GM18951 (cell line): Measurements from ENCODE around the gene KLHL3.

Experiments used
- POLR2A ChIP-seq: IDR thresholded peaks from 4 replicates; pipeline ENCODE4 v1.6.1; 2011; ENCODE audit warnings: mild to moderate bottlenecking; ENCODE audit not compliant: insufficient read length, insufficient read depth; ENCODE audit errors: extremely low read depth
- in situ Hi-C: fragments of 300-500 bp; cut with MboI; formaldehyde crosslinking; loops from one replicate; pipeline ENCODE4 v1.12.0; 2022; ENCODE audit warnings: low sequenced_read_pairs, mixed read lengths, inconsistent platforms; ENCODE audit not compliant: unreplicated experiment

KLHL3 gene

DNA sequence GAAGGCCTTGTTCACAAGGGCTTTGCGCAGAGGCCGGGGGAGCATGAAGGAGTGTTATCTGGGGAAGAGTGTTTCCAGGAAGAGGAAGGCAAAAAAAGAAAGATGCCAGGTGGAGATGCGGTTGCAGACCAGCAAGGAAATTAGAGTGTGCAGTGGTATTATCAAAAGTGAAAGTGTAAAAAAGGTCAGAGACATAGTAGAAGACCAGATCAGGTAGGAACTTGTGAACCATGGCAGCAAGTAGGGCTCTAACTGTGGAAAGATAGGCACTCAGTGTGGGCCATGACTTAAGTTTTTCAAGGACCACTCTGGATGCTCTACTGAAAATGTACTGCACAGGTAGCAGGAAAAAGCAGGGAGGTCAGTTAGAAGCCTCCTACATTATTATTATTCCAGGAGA is 146.7 kb downstream of the KLHL3 start:
- in situ Hi-C loops = no loop called here
- TF ChIP-seq POLR2A = no peak

DNA sequence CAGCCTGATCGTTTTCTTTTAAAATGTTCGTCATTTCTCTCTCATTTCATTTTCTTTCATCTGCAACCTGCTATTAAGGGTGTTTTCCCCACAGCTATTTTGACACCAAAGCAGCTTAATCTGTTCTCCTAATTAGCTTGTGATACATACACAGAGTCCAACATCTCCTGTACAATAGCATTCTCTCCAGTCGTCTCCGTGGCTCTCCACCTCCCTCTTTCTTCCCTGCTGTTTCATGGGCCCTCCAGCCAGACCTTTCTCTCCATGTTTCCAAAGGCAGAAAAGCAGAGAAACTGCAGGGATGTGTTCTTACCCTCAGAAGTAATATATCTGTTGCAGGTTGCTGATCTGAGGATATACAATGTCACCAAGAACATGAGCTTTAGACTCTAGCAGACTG is 148.0 kb downstream of the KLHL3 start:
- in situ Hi-C loops = no loop called here
- TF ChIP-seq POLR2A = no peak

DNA sequence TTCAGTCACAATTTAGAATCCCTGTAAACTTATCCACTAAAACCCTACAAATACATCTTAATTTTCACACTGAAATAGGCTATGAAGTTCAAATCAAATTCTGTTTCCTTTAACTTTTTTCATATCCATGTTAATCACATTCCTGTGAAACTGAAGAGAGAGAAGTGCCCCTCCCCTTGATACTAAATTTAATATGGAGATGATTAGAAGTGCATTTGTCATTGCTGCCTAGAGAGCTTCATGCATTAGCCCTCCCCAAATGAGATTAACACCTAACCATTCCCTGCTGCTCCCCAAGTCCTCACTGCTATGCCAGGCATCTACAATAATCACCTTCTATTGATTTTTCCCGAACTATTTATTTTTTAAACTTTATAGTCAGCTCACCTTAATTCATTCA is 151.6 kb downstream of the KLHL3 start:
- in situ Hi-C loops = no loop called here
- TF ChIP-seq POLR2A = no peak

DNA sequence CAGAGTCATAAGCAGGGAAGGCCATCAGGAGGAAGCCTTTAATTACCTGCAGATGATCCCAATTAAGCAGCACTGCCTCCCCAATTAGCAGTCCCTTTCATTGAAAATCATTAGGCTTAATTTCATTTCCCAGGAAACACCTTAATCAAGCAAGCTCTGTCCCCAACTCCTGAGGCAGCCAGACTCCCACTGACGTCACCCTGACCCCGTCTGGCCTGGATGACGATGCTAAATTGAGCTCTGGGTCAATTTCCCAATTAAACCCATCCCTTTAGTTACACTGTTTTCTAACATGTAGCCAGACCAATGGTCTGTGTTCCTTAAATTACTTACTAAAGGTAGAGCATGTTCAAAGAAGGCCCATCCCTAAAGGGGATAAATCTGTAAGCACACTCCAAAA is 152.8 kb downstream of the KLHL3 start:
- in situ Hi-C loops = no loop called here
- TF ChIP-seq POLR2A = no peak

DNA sequence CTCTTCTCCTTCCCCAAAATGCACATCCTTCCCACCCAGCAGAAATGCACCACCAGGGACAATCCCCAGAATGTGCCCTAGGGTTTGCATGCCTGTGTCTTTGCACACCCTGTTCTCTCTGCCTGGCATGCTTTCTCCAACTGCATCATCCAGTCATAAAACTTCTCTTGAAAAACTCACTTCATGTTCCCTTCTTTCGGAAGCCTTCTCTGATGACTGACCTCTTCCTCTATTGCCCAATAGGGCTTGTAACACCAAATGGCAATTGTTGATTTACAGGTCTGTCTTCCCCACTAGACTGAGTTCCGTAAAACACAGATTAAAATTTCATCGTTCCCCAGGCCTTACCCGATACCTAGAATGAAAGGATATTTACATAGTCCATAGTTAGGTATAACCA is 153.7 kb downstream of the KLHL3 start:
- in situ Hi-C loops = no loop called here
- no peak for TF ChIP-seq POLR2A

DNA sequence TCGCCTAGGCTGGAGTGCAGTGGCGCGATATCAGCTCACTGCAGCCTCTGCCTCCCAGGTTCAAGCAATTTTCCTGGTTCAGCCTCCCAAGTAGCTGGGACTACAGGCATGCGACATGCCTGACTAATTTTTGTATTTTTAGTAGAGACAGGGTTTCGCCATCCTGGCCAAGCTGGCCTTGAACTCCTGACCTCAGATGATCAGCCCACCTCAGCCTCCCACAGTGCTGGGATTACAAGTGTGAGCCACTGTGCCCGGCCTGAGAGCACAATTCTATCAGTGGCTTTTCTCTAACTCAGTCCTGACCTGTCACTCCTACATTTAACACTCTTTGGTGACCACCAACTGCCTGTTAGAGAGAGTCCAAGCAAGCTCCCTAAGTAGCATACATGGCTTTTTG is 154.1 kb downstream of the KLHL3 start:
- TF ChIP-seq POLR2A = no peak
- in situ Hi-C loops = no loop called here

DNA sequence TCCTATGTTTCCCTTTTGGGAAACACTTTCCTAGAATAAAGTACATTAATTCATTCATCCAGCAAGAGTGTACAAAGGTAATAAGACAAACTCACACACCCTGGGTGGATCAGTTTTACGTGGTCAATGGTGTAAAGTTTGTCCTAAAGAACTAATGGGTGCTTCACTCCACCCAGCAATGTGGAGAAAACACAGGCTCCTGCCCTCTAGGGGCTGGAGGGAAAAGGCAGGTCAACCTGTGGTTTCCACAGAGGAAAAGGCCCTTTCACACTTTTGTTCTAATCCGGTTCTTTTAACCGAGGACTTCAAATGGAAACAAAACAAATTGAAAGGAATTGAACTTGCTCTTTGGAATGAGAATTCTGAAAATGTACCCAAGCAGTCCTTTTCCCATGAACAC is 155.9 kb downstream of the KLHL3 start:
- TF ChIP-seq POLR2A = no peak
- in situ Hi-C loops = no loop called here

DNA sequence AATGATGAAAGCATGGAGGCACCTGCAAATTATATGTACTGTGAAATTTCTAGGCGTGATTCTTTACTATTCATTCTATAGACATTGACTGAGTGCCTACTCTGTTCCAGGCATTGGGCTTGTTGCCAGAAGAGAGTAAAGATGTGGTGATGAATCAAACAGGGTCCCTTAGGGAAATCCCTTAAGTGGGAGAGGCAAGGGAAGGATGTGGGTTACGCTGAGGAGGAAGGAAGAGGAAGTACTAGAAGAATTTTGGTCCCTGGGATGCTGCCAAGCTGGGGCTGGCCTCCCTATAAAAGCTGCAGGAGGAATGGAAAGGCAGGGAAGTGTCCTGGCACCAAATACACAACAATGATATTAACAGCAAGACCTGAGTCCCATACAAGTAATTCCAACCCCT is 160.0 kb downstream of the KLHL3 start:
- no peak for TF ChIP-seq POLR2A
- in situ Hi-C loops = no loop called here

DNA sequence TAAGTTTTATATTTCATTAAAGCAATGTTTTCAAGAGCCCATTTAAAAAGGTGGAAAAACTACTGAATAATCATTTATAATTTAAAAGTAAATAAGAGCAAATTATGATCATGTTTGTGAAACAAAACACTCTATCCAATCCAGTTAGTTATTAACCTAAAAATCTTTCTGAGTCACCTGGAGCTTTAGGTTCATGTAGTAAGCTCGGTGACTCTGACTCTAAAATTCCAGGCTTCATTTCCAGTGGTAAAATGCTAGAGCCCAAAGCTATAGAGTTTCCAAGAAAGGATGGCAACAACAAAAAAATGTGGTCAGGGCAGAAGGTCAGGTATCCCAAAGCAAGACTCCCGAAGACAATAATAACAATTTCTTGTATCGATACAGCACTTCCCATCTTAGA is 160.7 kb downstream of the KLHL3 start:
- TF ChIP-seq POLR2A = no peak
- in situ Hi-C loops = no loop called here

DNA sequence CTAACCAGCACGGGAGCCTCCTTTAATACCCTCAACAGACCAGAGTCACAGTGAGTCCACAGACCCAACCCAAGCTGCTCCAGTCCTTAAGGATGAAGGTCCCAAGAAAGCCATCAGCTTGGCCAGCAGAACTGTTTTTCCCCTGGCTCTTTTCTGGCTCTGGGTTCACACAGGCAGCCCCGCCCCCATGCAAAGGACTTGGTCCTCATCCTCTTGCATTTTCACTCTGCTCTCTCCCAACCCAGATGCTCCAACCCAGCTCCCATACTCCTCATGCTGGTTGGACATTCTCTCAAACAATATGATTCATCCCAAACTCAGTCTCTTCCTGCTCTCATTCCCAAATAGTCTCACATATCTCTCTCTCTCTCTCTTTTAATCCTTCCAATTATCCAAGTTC is 162.5 kb downstream of the KLHL3 start:
- in situ Hi-C loops = no loop called here
- TF ChIP-seq POLR2A = no peak

DNA sequence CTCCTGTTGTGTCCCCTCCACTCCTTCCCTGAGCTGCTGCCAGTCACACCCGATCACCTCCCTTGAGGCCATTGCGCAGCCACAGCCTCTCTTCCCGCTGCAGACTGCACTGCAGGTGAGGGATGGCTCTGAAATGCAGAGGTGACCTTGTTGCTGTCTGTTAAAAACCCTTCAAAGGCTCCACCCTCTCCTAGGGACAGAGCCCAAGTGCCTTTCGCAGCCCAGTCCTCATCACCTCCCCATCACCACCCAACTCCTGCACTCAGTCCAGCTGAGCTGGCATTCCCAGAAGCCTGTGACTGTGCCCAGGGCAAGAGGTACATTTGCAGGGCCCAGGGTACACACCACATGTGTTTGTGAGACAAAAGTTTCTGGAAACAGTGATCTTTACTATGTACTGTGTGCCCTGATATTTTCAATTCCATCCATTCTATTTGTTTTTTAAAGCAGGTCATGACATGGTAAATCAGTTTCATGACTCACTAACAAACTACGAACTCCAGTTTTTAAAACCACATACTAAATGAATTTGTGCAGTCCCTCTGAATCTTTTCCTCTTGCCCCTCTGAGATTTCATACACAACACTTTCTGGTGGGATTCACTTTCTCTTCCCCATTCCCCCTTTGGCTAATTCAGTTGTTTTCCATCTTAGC is 163.7 kb downstream of the KLHL3 start:
- in situ Hi-C loops = no loop called here
- TF ChIP-seq POLR2A = no peak

DNA sequence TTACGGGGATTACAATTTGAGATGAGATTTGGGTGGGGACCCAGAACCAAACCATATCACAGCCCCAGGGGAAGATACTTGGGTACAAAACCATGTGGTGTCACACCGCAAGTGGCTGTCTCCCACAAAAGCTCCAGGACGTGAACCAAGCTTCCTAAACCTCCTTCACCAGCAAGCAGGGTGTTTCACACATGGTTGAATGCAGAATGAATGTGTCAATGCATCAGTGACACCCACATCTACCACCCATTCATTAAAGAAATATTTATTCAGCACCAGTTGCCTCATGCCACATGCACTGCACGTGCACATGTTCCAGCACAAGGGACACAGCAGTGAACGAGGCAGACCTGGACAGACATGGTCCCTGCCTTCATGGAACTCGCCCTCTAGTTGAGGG is 165.8 kb downstream of the KLHL3 start:
- no peak for TF ChIP-seq POLR2A
- in situ Hi-C loops = no loop called here
